C4-2B (cell line): ENCODE results near the gene S1PR3.

Source experiments
- ZFX ChIP-seq: fragments of 450-650 bp; IDR thresholded peaks from 2 replicates; pipeline ENCODE4 v1.6.1; 2017
- TF ChIP-seq, protein P1 (sequence below): fragments of 450-650 bp; conservative IDR thresholded peaks from 2 replicates; pipeline ENCODE4 v1.5.1; 2017; ENCODE audit warnings: mild to moderate bottlenecking

GRCh38 chr9:89006267-89006666 lies 15.0 kb downstream of the S1PR3 start:
- TF ChIP-seq, protein P1, sequence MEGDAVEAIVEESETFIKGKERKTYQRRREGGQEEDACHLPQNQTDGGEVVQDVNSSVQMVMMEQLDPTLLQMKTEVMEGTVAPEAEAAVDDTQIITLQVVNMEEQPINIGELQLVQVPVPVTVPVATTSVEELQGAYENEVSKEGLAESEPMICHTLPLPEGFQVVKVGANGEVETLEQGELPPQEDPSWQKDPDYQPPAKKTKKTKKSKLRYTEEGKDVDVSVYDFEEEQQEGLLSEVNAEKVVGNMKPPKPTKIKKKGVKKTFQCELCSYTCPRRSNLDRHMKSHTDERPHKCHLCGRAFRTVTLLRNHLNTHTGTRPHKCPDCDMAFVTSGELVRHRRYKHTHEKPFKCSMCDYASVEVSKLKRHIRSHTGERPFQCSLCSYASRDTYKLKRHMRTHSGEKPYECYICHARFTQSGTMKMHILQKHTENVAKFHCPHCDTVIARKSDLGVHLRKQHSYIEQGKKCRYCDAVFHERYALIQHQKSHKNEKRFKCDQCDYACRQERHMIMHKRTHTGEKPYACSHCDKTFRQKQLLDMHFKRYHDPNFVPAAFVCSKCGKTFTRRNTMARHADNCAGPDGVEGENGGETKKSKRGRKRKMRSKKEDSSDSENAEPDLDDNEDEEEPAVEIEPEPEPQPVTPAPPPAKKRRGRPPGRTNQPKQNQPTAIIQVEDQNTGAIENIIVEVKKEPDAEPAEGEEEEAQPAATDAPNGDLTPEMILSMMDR, result no peak
- no peak for TF ChIP-seq ZFX
